ENCODE data around the gene CPT1B.

GRCh38 chr22:50625568-50626313, 47.5 kb upstream of the CPT1B start:
- TF ChIP-seq CTCF (tag by site-specific recombination; IDR thresholded peaks at IDR 0.05) (no peak), ZNF24 (tag by site-specific recombination; IDR thresholded peaks at IDR 0.05) (no peak), SETDB1 (IDR thresholded peaks at IDR 0.05; ENCODE audit: insufficient read length, low read length) (no peak), ZBTB26 (tag by site-specific recombination; optimal IDR thresholded peaks at IDR 0.05) (no peak)
